AG09319 (cell line): ENCODE results near the gene ASCC2.

ENCODE experiments used
- DNase-seq: peaks from one replicate; pipeline ENCODE4 v3.0.0-alpha.2; 2010; ENCODE audit warnings: low read depth; ENCODE audit errors: extremely low read depth
- CTCF ChIP-seq: IDR thresholded peaks from 2 replicates; pipeline ENCODE4 v1.5.1; 2011; ENCODE audit warnings: low read depth, mild to moderate bottlenecking, inconsistent platforms, low read length, moderate library complexity

The ASCC2 gene

GRCh38 chr22:29855611-29856181 lies 17.6 kb upstream of the ASCC2 start:
- no peak for TF ChIP-seq CTCF
- DNase-seq = no peak

- no peak for TF ChIP-seq CTCF
- DNase-seq = no peak
Observed at GRCh38 chr22:29854432-29854831, 16.4 kb upstream of the ASCC2 start.

GRCh38 chr22:29848111-29848510 lies 10.0 kb upstream of the ASCC2 start:
- TF ChIP-seq CTCF = no peak

GRCh38 chr22:29846290-29846689 lies 8.2 kb upstream of the ASCC2 start:
- DNase-seq = no peak
- no peak for TF ChIP-seq CTCF

More at GRCh38 chr22:29848111-29848510, 10.0 kb upstream of the ASCC2 start:
- DNase-seq = no peak

GRCh38 chr22:29842740-29843139 lies 4.7 kb upstream of the ASCC2 start:
- DNase-seq = peak; percentile 65
- TF ChIP-seq CTCF = no peak

GRCh38 chr22:29842172-29842571 lies 4.1 kb upstream of the ASCC2 start:
- no peak for TF ChIP-seq CTCF
- DNase-seq = no peak

- TF ChIP-seq CTCF = no peak
- DNase-seq = no peak
Observed at GRCh38 chr22:29840498-29840897, 2.4 kb upstream of the ASCC2 start.
